LNCAP (cell line): Measurements from ENCODE around the gene TLCD5.

Experiments
- CTCF ChIP-seq: fragments of 450-650 bp; IDR thresholded peaks from 2 replicates; pipeline ENCODE4 v1.5.1; 2017; ENCODE audit warnings: mild to moderate bottlenecking

The TLCD5 gene

GRCh38 chr11:120327311-120327710, 2.2 kb downstream of the TLCD5 start:
- TF ChIP-seq CTCF: no peak

GRCh38 chr11:120329556-120329955, 4.5 kb downstream of the TLCD5 start:
- TF ChIP-seq CTCF: no peak

- no peak for TF ChIP-seq CTCF
These were observed 4.9 kb downstream of the TLCD5 start for GRCh38 chr11:120330045-120330444.

- no peak for TF ChIP-seq CTCF
These were observed 6.3 kb downstream of the TLCD5 start for GRCh38 chr11:120331301-120331996.

GRCh38 chr11:120332822-120333716, 8.0 kb downstream of the TLCD5 start:
- no peak for TF ChIP-seq CTCF

GRCh38 chr11:120333801-120334200, 8.7 kb downstream of the TLCD5 start:
- TF ChIP-seq CTCF: no peak

GRCh38 chr11:120334332-120334731, 9.2 kb downstream of the TLCD5 start:
- no peak for TF ChIP-seq CTCF
